Stimulated activated CD8-positive, alpha-beta memory T cell treated with anti-CD3 and anti-CD28 coated beads, Interleukin-2, amount 100 ng/mL, for 1 hour (primary cell): ENCODE data around the gene MED16.

ENCODE experiments used
- DNase-seq, 2 donors: peaks; one replicate each; pipeline ENCODE4 v3.0.0-alpha.2; 2020; ENCODE audit warnings: low read depth in 2 of 2

MED16 gene, protein sequence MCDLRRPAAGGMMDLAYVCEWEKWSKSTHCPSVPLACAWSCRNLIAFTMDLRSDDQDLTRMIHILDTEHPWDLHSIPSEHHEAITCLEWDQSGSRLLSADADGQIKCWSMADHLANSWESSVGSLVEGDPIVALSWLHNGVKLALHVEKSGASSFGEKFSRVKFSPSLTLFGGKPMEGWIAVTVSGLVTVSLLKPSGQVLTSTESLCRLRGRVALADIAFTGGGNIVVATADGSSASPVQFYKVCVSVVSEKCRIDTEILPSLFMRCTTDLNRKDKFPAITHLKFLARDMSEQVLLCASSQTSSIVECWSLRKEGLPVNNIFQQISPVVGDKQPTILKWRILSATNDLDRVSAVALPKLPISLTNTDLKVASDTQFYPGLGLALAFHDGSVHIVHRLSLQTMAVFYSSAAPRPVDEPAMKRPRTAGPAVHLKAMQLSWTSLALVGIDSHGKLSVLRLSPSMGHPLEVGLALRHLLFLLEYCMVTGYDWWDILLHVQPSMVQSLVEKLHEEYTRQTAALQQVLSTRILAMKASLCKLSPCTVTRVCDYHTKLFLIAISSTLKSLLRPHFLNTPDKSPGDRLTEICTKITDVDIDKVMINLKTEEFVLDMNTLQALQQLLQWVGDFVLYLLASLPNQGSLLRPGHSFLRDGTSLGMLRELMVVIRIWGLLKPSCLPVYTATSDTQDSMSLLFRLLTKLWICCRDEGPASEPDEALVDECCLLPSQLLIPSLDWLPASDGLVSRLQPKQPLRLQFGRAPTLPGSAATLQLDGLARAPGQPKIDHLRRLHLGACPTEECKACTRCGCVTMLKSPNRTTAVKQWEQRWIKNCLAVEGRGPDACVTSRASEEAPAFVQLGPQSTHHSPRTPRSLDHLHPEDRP

DNA sequence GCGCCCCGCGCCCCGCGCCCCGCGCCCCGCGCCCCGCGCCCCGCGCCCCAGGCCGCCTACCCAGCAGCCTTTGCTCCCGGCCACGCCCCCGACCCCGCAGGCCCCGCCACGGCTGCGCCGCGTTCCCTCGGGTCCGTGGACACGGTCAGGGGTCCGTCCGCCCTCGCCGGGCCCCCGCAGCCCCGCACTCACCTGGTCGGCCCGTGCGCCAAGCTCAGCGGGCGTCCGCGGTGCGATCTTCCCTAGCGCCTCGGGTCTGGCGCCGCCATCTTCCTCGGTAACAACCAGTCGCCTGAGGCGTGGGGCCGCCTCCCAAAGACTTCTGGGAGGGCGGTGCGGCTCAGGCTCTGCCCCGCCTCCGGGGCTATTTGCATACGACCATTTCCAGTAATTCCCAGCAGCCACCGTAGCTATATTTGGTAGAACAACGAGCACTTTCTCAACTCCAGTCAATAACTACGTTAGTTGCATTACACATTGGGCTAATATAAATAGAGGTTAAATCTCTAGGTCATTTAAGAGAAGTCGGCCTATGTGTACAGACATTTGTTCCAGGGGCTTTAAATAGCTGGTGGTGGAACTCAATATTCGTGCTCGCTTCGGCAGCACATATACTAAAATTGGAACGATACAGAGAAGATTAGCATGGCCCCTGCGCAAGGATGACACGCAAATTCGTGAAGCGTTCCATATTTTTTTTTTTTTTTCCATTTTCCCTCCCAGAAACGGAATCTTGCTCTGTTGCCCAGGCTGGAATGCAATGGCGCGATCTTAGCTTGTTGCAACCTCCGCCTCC lies at the start of gene MED16, which contains the start of gene RNU6-9:
TSS of gene MED16 (minus strand) at position 294 of the 796 bp plus-strand sequence. CDS start 2,056 bp downstream, outside the sequence.
TSS of gene RNU6-9 (plus strand) at position 591 of the 796 bp plus-strand sequence.
- DNase-seq: peak; percentile 74 to 81

DNA sequence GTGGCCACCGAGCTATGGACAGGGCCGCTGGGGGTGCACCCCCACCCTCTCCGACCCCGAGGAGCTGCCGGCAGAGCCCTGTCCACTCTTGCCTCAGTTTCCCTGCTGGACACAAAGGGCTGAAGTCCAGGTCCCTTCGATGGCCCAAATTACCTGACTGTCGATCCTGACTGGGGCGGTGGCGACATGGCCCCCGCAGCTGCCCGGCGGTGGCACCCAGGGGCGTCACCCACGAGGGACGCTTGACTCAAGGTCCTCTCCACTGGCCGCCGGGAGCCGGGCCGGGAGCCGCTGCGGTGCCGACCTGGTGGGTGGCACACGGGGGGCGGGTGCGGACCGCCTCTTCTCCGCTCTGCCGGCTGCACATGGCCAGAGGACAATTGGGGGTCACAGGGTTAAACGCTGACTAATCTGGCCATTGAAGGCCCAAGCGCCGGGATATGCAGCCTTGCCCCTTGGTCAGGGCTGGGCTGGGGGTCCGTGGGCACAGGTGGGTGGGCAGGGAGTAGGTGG lies 49.2 kb upstream of the MED16 start:
- no peak for DNase-seq

DNA sequence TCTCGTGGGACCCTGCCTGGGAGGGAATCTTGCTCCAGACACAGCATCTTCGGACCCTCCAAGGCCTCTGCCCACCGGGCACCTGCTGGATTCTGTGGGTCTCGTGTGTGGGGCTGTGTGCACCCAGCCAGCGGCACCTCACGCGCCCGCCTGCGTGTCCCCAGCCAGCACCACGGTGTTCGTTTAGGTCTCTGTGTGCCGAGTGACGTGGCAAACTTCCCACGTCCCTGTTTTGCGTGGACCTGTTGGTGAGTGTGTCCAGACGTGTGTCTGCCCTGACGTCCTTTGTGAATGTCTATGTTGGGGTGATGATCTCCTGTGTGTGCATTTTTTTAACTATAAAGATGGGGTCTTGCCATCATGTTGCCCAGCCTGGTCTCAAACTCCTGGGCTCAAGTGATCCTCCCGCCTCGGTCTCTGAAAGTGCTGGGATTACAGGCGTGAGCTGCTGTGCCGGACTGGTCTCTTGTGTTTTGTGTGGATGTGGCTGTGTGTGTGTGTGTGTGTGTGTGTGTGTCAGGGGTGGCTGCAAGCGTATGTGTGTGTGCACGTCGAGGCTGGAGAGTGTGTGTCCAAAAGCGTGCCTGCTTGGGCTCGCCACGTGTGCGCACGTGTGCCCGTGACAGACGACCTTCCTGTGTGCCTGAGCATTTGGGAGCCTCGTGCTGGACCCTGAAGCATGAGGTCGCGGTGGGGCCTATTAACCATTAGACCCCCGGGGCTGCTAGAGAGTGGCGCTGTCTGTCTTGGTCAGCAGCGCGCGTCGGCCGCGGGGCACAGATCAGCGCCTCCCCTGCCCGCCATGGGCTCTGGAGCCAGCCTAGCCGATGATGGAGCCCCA lies 48.5 kb upstream of the MED16 start:
- DNase-seq: no peak

DNA sequence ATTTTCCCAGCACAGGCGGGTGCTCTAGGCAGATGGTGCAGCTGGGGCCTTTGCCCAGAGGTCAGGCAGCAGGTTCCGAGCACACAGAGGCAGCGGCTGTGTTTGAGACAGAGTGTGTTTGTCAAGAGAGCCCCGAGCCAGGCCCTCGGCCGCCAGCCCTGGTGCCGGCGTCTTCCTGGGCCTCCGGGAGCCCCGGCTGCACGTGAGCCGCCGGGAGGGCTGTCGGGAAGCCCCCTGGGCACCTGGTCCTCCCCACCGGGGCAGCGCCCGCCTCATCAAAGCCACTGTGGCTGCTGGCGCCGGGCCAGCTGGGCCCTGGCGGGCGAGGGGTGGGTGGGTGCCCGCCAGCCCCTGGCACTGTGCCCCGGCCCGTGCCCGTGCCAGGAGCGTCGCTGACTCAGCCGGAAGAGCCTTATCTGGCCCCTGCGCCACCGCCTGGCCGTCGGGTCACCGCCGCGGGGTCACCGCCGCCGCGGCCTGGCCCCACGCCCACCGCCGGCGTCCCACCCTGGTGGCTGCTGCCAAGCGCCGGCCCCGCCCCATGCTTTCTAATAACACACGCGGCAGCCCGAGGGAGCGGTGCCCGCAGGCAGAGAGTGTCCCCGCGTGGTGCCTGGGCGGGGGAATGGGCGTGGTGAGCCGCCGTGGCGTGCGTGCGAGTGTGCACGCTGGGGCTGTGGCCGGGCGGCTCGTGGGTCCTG lies 47.8 kb upstream of the MED16 start:
- DNase-seq: peak; percentile 39 to 49

DNA sequence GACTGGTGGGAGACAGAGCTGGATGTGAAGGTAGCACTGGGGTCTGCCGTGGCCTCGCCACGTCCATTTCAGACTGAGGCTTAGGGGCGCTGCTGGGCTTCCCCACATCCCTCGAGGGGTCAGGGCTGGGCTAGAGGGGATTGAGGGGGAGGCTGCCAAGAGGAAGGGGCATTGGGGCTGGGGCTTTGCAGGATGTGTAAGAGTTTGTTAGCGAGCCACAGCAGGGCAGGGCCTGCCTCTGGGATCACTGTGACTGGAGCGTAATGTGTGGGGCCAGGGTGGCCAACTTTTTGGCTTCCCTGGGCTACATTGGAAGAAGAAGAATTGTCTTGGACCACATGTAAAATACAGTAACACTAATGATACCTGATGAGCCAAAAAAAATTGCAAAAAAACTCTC lies 46.9 kb upstream of the MED16 start:
- DNase-seq: no peak

DNA sequence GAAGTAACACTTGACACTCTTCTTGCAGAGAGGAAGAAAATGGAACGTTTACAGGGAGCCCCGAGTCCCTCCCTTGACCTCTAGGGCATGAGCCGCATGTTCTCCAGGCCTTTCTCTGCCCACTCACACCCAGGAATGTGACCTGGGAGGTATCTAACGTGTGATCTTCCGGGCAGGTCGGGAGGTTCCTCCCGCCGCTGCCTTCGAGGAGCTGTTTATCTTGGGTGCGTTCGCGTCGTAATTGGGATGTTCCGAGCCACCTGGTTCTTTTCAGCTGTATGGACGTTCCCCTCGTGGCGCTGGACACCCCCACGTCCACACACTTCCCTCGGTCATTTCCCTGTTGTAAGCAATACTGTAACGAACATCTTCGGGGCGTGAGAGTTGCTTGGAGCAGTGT lies 46.5 kb upstream of the MED16 start:
- no peak for DNase-seq

DNA sequence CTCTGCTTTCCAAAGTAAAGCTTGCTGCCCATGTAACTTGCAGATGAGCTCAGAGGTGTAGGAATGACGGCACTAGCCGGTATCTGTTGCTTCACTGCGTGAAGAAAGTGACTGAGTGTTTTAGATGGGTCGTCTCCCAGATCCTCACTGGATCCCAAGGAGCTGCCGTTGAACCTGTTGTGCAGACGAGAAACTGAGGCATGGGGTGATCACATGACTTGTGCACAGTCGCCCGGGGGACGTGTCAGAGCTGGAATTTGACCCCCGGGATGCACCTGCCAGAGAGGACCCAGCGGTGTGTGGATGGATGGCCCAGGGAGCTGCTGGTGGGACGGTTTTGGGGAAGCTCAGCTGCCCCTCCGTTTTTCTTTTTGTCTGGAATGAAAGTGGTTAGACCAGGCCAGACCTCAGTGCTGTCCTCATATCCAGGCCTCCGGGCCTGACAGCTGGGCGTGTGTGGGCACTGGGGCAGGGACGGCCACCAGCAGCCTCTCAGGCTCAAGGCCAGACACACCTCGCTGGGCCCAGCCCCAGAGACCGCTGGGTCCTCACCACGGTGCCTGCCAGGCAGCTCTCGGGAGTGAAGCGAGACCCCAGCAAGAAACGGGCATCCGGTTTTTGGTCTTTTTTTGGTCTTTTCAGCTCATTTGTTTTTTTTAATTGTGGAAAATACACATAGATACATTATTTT lies 45.4 kb upstream of the MED16 start:
- DNase-seq: no peak

DNA sequence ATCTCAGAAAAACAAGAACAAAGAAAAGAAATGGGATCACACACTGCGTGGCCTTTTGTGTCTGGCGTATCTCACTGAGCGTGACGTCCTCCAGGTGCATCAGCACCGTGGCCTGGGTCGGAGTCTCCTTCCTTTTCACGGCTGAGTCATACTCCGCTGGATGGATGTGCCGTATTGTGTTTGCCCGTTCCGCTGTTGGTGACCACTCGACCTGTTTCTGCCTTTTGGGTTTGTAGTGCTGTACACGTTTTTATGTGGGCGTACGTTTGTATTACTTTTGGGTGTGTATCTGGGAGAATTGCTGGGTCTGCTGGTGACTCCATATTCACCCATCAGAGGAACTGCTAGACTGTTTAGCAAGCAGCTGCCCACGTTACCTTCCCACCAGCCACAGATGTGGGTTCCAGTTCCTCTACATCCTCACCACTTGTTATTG lies 44.3 kb upstream of the MED16 start:
- DNase-seq: no peak

DNA sequence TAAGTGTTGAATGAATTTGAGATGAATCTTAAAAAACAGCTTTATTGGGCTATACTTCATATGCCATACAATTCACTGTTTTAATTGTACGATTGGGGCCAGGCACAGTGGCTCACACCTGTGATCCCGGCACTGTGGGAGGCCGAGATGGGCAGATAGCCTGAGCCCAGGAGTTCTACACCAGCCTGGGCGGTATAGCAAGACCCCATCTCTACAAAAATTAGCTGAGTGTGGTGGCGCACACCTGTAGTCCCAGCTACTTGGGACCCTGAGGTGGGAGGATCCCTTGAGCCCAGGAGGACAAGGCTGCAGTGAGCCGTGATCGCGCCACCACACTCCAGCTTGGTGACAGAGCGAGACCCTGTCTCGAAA lies 43.2 kb upstream of the MED16 start:
- no peak for DNase-seq

DNA sequence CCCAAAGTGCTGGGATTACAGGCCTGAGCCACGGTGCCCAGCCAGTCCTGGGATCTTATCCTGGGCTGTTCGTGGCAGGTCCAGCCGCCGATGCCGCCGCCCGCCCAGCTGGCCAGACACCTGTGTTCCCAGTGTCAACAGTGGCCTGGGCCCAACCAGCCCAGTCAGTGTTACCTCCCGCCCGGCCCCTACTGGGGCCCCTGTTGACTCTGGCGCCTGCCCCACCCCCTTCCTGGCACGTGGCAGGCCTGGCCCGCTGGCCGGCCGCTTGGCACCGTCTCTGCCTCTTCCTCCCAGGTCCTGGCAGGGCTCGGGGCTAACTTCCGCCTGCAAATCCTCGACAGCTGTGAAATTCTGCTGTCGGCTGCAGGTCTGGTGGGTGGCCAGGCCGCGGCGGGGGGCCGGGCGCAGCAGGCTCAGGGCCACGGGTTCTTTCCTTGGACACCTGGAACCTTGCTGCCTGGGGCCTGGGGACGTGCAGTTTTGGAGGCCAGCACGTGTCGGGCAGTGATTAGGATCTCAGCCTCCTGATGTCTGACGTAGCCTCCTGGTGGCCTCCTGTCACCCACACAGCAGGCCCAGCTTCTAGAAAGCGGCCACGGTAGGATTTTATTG lies 42.0 kb upstream of the MED16 start:
- no peak for DNase-seq

DNA sequence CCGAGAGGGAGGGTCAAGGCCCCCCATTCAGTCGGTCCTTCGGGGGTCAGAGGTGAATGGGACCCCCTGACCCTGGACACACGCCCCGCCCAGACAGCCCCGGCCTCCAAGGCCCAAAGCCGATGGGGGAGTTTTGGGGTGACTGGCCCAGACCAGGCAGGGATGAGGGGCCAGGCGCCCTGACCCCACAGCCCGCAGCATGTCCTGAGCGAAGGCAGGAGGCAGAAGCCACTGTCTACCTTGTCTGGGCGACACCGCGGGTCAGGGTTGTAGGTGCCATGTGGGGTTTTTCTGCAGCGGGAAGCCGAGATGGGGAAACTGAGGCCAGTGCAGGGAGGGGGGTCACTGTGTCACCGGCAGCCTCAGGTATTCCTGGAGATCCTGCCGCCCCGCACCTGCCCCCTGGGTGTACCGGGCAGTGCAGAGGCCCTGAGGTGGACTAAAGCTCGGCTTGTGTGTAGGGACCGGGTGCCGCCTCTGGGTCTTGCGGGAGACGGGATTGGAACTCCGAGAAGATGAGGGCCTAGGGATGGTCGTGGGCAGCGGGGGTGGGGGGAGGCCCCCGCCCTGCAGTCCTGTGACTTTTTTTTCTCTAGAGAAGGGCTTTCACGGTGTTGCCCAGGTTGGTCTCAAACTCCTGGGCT lies 41.3 kb upstream of the MED16 start:
- DNase-seq: no peak

DNA sequence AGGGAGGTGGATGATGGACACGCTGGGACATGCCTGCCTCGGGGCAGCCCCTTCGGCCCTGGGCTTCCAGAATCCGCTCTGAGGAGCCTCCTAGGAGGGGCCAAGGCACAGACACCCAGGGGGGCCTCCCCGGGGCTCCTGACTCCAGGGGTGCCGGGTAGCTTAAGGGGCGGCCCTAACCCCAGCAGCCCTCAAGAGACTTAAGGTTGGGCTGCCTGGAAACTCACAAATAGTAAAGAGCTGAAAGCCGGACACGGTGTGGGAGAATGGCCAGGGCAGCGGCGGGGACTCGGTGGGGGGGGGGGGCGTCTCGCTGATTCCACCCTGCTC lies 40.5 kb upstream of the MED16 start:
- no peak for DNase-seq

DNA sequence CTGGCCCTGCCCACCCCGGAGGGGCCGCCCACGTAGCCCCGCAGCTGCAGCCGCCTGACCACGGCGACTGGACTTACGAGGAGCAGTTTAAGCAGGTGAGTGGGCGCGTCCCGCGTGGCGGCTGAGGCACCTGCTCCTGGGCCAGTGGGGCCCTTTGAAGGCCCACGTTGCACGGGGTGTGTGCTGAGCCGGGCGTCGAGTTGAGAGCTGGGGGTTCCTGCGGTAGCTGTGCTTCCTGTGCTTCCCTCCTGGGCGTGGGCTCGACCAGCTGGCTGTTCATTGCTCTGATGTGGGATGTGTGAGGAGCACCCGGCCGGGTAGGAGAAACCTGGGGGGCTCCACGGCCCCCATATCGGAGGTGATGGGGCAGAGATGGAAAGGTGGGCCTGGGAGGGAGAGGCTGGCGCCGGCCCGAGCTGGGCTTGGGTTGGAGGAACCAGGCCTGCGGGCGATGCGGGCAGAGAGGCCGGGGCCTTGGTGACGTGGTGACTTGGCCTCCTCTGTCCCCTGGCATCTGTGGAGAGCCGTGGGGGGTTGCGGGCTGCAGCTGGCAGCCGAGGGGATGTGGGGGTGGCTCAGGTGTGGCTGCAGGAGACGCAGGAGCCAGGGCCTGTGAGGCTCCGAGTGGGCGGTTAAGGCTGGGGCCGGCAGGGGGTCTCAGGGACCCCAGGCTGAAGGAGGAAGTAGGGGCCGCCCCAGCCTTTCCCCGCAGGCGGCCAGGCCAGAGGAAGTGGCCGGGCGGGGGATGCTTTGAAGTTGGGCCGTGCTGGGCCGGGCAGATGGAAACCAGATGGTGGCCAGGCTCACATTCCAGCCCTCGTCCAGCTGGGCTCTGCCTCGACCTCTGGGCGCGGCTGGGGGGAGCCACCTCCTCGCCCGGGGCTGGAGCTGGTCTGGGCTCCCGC lies 39.9 kb upstream of the MED16 start:
- no peak for DNase-seq

DNA sequence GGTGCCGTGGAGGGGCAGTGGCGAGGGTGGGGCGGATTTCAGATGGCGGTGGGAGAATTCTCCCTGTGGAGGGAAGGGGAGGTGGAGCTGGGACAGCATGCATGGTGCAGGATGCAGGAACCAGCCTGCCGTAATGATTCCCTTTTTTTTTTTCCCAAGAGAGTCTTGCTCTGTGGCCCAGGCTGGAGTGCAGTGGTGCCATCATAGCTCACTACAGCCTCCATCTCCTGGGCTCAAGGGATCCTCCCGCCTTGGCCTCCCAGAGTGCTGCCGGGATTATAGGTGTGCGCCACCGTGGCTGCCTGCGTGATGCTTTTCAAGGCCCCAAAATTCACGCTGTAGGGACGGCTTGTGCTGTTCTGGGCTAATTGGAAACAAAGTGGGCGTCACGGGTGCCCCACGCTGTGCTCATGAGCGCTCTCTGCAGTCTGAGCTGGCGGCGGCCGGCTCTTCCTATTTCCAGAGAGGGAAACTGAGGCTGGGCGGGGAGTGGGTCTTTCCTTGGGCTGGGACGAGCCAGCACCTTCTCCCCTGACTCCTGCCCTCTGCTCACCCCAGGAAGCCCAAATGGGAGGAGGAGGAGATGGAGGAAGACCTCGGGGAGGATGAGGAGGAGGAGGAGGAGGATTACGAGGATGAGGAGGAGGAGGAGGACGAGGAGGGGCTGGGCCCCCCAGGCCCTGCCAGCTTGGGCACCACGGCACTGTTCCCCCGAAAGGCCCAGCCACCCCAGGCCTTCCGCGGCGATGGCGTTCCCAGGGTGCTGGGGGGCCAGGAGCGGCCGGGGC lies 39.1 kb upstream of the MED16 start:
- DNase-seq: no peak

DNA sequence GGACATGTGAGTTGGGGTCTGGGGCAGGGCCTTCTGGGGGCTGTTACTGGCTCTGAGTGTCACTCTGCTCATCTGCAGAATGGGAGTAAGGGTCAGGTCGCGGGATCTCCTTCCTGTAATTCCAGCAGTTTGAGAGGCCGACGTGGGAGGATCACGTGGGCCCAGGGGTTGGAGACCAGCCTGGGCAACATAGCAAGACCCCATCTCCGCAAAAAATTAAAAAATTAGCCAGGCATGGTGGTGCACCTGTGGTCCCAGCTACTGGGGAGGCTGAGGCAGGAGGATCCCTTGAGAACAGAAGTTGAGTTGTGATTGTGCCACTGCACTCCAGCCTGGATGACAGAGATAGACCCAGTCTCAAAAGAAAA lies 36.9 kb upstream of the MED16 start:
- DNase-seq: no peak

DNA sequence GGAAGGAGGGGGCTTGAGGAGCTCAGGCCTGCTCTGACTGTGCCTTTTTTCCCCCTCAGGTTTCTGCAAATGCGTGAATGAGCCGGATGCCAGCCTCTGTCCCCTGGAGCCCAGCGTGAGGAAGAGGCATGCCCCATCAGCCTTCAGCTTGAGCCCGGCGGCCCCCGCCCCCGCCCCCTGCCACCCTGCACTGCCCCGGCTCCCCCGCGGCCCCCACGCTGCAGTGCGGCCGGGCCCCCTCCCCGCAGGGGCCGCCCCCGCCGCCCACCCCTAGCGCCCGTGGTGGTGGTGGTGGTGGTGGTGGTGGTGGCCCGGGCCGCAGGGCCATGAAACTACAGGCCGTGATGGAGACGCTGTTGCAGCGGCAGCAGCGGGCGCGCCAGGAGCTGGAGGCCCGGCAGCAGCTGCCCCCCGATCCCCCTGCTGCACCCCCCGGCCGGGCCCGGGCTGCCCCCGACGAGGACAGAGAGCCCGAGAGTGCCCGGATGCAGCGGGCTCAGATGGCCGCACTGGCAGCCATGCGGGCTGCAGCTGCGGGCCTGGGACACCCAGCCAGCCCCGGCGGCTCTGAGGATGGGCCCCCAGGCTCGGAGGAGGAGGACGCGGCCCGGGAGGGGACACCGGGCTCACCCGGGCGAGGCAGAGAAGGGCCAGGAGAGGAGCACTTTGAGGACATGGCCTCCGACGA lies 36.4 kb upstream of the MED16 start:
- DNase-seq: no peak
